ENCODE data around the gene ACTL7B. TPM values are rescaled to one million over a fixed set of nuclear protein-coding genes. Genes with fewer than 3 reads are reported as not detected.

The ACTL7B gene, protein sequence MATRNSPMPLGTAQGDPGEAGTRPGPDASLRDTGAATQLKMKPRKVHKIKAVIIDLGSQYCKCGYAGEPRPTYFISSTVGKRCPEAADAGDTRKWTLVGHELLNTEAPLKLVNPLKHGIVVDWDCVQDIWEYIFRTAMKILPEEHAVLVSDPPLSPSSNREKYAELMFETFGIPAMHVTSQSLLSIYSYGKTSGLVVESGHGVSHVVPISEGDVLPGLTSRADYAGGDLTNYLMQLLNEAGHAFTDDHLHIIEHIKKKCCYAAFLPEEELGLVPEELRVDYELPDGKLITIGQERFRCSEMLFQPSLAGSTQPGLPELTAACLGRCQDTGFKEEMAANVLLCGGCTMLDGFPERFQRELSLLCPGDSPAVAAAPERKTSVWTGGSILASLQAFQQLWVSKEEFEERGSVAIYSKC
- total RNA-seq: not detected

DNA sequence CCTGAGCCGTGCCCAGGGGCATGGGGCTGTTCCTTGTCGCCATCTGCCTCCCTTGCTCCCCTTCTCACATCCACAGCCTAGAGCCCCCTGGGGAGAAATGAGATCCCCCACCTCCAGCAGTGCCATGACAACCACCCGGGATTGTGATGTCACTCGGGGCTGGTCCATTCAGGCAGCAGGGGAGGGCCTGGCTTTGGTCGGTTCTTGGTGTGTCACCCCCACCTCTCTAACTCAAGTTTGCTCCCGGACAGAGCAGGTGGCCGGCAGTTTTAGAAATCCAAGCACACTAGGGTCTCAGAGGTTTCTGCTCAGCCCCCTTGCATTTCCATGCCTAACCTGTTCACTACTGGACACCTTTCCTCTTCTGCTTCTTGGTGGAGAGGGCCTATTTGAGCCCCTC lies at the start of gene ACTL7B:
TSS of gene ACTL7B (minus strand) at position 99 of the 400 bp plus-strand sequence. CDS start at position 43, 56 bp downstream.
- no peaks in the 10 kb centered on the region for H3K9me3 ChIP-seq
- intact Hi-C loops (cut with DNase I): no loop called here
- TF ChIP-seq POLR2A (IDR thresholded peaks at IDR 0.05): no peak
- TF ChIP-seq, protein P1, sequence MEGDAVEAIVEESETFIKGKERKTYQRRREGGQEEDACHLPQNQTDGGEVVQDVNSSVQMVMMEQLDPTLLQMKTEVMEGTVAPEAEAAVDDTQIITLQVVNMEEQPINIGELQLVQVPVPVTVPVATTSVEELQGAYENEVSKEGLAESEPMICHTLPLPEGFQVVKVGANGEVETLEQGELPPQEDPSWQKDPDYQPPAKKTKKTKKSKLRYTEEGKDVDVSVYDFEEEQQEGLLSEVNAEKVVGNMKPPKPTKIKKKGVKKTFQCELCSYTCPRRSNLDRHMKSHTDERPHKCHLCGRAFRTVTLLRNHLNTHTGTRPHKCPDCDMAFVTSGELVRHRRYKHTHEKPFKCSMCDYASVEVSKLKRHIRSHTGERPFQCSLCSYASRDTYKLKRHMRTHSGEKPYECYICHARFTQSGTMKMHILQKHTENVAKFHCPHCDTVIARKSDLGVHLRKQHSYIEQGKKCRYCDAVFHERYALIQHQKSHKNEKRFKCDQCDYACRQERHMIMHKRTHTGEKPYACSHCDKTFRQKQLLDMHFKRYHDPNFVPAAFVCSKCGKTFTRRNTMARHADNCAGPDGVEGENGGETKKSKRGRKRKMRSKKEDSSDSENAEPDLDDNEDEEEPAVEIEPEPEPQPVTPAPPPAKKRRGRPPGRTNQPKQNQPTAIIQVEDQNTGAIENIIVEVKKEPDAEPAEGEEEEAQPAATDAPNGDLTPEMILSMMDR (IDR thresholded peaks at IDR 0.05): no peak
- TF ChIP-seq POLR2AphosphoS5 (IDR thresholded peaks at IDR 0.05; ENCODE audit: insufficient read depth in 1 of 2, low read depth in 1 of 2): no peak
- no peaks in the 10 kb centered on the region for H3K27me3 ChIP-seq
- H3K27ac ChIP-seq: no peak within 1 kb of the TSS
- no peak within 1 kb of the TSS for H3K4me3 ChIP-seq
- no peaks in the 10 kb centered on the region for H3K4me1 ChIP-seq
- no peaks in the 10 kb centered on the region for H3K36me3 ChIP-seq
- DNase-seq (ENCODE audit: extremely low spot score in 2 of 2): no peak

DNA sequence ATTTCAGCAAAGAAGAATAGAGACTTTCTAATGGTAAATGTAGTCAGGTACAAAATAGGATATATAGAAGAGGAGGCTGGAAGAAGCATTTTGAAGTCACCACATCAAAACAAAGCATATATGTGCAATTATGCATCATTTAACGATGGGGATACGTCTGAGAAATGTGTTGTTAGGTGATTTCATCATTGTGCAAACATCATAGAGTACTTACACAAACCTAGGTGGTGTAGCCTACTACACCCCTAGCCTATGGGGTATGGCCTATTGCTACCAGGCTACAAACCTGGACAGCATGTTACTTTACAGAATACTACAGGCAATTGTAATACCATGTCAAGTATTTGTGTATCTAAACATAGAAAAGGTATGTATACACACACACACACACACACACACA lies 49.7 kb upstream of the ACTL7B start:
- no peaks in the 10 kb centered on the region for H3K9me3 ChIP-seq
- intact Hi-C loops (cut with DNase I): no loop called here
- H3K4me3 ChIP-seq: no peak overlapping the region
- DNase-seq (ENCODE audit: extremely low spot score in 2 of 2): no peak
- H3K4me1 ChIP-seq: no peaks in the 10 kb centered on the region
- no peak for TF ChIP-seq POLR2A (IDR thresholded peaks at IDR 0.05)
- TF ChIP-seq, protein P1 (IDR thresholded peaks at IDR 0.05): no peak
- no peak for TF ChIP-seq POLR2AphosphoS5 (IDR thresholded peaks at IDR 0.05; ENCODE audit: insufficient read depth in 1 of 2, low read depth in 1 of 2)
- H3K27me3 ChIP-seq: no peaks in the 10 kb centered on the region
- no peak overlapping the region for H3K27ac ChIP-seq
- peaks cover 0 to 62% of the 10 kb centered on the region in 2 donors for H3K36me3 ChIP-seq

DNA sequence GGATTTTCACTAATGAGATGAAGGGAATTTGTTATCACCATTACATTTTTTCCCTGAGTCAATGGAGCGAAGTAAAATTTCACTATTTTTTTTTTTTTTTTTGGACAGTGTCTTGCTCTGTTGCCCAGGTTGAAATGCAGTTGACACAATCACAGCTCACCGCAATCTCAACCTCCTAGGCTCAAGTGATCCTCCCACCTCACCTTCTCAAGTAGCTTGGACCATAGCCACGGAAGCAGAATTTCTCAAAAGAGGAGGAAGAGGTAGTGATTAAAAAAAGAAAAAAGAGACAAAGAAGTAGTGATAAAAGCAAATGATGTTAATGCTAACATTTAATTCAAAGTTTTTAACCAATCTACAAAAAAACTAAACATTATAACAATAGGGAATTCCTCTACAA lies 48.4 kb upstream of the ACTL7B start:
- Histone ChIP-seq H3K36me3 (peaks cover 0 to 61% of the 10 kb centered on the region in 2 donors), H3K4me1 (no peaks in the 10 kb centered on the region), H3K27me3 (no peaks in the 10 kb centered on the region), H3K4me3 (no peak overlapping the region), H3K27ac (no peak overlapping the region), H3K9me3 (no peaks in the 10 kb centered on the region)
- no peak for DNase-seq (ENCODE audit: extremely low spot score in 2 of 2)
- intact Hi-C loops (cut with DNase I): no loop called here
- TF ChIP-seq, protein P1 (IDR thresholded peaks at IDR 0.05): no peak
- TF ChIP-seq POLR2A (IDR thresholded peaks at IDR 0.05) (no peak), POLR2AphosphoS5 (IDR thresholded peaks at IDR 0.05; ENCODE audit: insufficient read depth in 1 of 2, low read depth in 1 of 2) (no peak)

DNA sequence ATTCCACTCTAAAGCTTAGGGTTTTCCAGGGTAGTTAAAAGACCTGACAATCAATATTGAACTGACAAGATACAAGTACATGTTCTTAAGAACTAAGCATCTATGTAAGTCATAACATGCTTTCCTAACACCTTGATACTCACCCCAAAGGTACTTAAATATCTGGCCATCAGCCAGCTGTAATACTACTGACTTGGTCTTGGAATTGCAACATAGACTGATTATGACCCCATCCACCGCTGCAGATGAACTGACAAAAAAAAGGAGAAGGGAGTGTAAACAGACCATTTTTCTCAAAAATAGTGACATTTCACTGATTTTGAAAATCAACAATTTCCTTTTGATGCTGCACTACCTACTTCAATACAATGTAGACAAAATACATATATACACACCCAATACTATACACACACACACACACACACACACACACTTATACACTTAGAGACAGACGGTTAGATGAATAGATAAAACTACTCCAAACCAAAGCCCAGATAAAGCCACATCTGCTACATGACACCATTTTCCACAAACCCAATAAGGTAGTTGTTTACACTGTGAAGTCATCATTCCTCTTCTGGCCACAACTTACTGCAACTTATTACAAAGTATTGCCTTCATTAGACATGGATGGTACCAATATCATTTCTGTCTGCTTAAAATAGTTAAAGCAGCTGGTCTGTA lies 47.8 kb upstream of the ACTL7B start:
- H3K27ac ChIP-seq: no peak overlapping the region
- intact Hi-C loops (cut with DNase I): no loop called here
- H3K9me3 ChIP-seq: no peaks in the 10 kb centered on the region
- no peaks in the 10 kb centered on the region for H3K4me1 ChIP-seq
- DNase-seq (ENCODE audit: extremely low spot score in 2 of 2): no peak
- TF ChIP-seq POLR2AphosphoS5 (IDR thresholded peaks at IDR 0.05; ENCODE audit: insufficient read depth in 1 of 2, low read depth in 1 of 2): no peak
- TF ChIP-seq, protein P1 (IDR thresholded peaks at IDR 0.05): no peak
- no peak for TF ChIP-seq POLR2A (IDR thresholded peaks at IDR 0.05)
- no peak overlapping the region for H3K4me3 ChIP-seq
- H3K36me3 ChIP-seq: peaks cover 0 to 67% of the 10 kb centered on the region in 2 donors
- no peaks in the 10 kb centered on the region for H3K27me3 ChIP-seq
